HG02840 (cell line): Measurements from ENCODE around the gene DNAJC11.
"Not testable (repeated sequence)": the region's sequence is repeated elsewhere in the genome, so short reads cannot be mapped to it uniquely, and the experiment has no call there.

Source experiments
- ATAC-seq: cut with Tn5 transposase; IDR thresholded peaks from one replicate; pipeline ENCODE4 v1.9.1; 2021; ENCODE audit warnings: mild to moderate bottlenecking, moderate library complexity, moderate number of reproducible peaks; ENCODE audit not compliant: unreplicated experiment, low FRiP score

Gene DNAJC11

GRCh38 chr1:6658359-6659060 lies 43.1 kb downstream of the DNAJC11 start:
- no peak for ATAC-seq

- ATAC-seq = no peak
These were observed 44.5 kb downstream of the DNAJC11 start for GRCh38 chr1:6657138-6657537.

GRCh38 chr1:6653436-6654290 lies 48.0 kb downstream of the DNAJC11 start:
- ATAC-seq = no peak

GRCh38 chr1:6652986-6653385 lies 48.6 kb downstream of the DNAJC11 start:
- no peak for ATAC-seq

GRCh38 chr1:6651909-6652308 lies 49.7 kb downstream of the DNAJC11 start:
- ATAC-seq = no peak

- ATAC-seq = no peak
These were observed 53.1 kb downstream of the DNAJC11 start for GRCh38 chr1:6648556-6648955.

GRCh38 chr1:6646499-6647148 lies 55.0 kb downstream of the DNAJC11 start:
- no peak for ATAC-seq

GRCh38 chr1:6645018-6645417 lies 56.6 kb downstream of the DNAJC11 start:
- no peak for ATAC-seq

GRCh38 chr1:6640867-6641266 lies 60.7 kb downstream of the DNAJC11 start:
- ATAC-seq = not testable (repeated sequence)

- ATAC-seq = no peak
These were observed 63.4 kb downstream of the DNAJC11 start for GRCh38 chr1:6638226-6638625.

- ATAC-seq = no peak
These were observed 63.8 kb downstream of the DNAJC11 start for GRCh38 chr1:6637770-6638169.

- not testable (repeated sequence) for ATAC-seq
These were observed 64.8 kb downstream of the DNAJC11 start for GRCh38 chr1:6636778-6637177.

- no peak for ATAC-seq
These were observed 65.5 kb downstream of the DNAJC11 start for GRCh38 chr1:6635910-6636760.

GRCh38 chr1:6635161-6635909 lies 66.3 kb downstream of the DNAJC11 start:
- no peak for ATAC-seq

- no peak for ATAC-seq
These were observed 67.1 kb downstream of the DNAJC11 start for GRCh38 chr1:6634371-6635052.

GRCh38 chr1:6632588-6633514 lies 68.8 kb downstream of the DNAJC11 start:
- no peak for ATAC-seq

- no peak for ATAC-seq
These were observed 70.6 kb downstream of the DNAJC11 start for GRCh38 chr1:6631058-6631457.

- no peak for ATAC-seq
These were observed 71.6 kb downstream of the DNAJC11 start for GRCh38 chr1:6630027-6630426.
